WI38 (cell line): ENCODE measurements around the gene ACSM6.

Experiments used
- H3K4me3 ChIP-seq: 2 replicates; pipeline ENCODE4 v1.5.1; 2011; ENCODE audit warnings: low read depth, mild to moderate bottlenecking, control low read depth, low read length
- CTCF ChIP-seq: IDR thresholded peaks from 2 replicates; pipeline ENCODE4 v1.5.1; 2012; ENCODE audit warnings: low read depth, mild to moderate bottlenecking, control low read depth, low read length

Gene ACSM6

GRCh38 chr10:95275726-95276366 lies 81.8 kb downstream of the ACSM6 start:
- no peak overlapping the region for H3K4me3 ChIP-seq
- TF ChIP-seq CTCF: no peak

- H3K4me3 ChIP-seq: no peak overlapping the region
- no peak for TF ChIP-seq CTCF
Measured at GRCh38 chr10:95276367-95277200, 82.5 kb downstream of the ACSM6 start.

GRCh38 chr10:95277201-95277570 lies 83.1 kb downstream of the ACSM6 start:
- H3K4me3 ChIP-seq: no peak overlapping the region
- no peak for TF ChIP-seq CTCF

GRCh38 chr10:95277614-95278013 lies 83.6 kb downstream of the ACSM6 start:
- TF ChIP-seq CTCF: no peak
- H3K4me3 ChIP-seq: no peak overlapping the region
